ENCODE results near the gene STRADB. TPM values are rescaled to one million over a fixed set of nuclear protein-coding genes. Genes with fewer than 3 reads are reported as not detected.

STRADB gene
- total RNA-seq, 1 experiment from 2014 or later, result 17.4 TPM

GRCh38 chr2:201419057-201419635 is 32.4 kb upstream of the STRADB start:
- H3K9me3 ChIP-seq (ENCODE audit: control insufficient read depth in 1 of 2, insufficient read depth in 1 of 2, low read depth in 1 of 2, low read length in 2 of 2), result no peaks in the 10 kb centered on the region
- DNase-seq (ENCODE audit: low read depth, low spot score), result no peak
- peaks cover 5 to 6% of the 10 kb centered on the region in 2 experiments; a peak in 2 of 4 replicates for H3K4me1 ChIP-seq (ENCODE audit: control insufficient read depth in 1 of 2, insufficient read depth in 2 of 2, low read length in 2 of 2)
- intact Hi-C loops (cut with micrococcal nuclease), result no loop called here
- ChIA-PET POLR2A (no interaction called here), RAD21 (ENCODE audit: low non-redundant PET in 1 of 2, low total read pairs in 2 of 2, uncharacterized antibody in 2 of 2, unreplicated experiment in 2 of 2) (no interaction called here), CTCF (no interaction called here)
- no peak overlapping the region for H3K27ac ChIP-seq (ENCODE audit: low read depth, low read length)
- TF ChIP-seq CEBPB (IDR thresholded peaks at IDR 0.05; ENCODE audit: low read depth) (no peak), CTCF (IDR thresholded peaks at IDR 0.05 in 2 of 3, conservative IDR thresholded peaks at IDR 0.05 in 1 of 3; ENCODE audit: borderline replicate concordance in 1 of 3, insufficient read depth in 1 of 3, low read depth in 2 of 3, low read length in 2 of 3) (peak in 2 of 3 experiments; percentile 12 to 27; a peak in 1 of 6 replicates), RAD21 (IDR thresholded peaks at IDR 0.05; ENCODE audit: low read depth) (peak; percentile 71)
- H3K9me2 ChIP-seq (ENCODE audit: insufficient read depth), result no peaks in the 10 kb centered on the region
- no peaks in the 10 kb centered on the region for H3K36me3 ChIP-seq (ENCODE audit: control insufficient read depth in 1 of 2, insufficient read depth in 2 of 2, low read length in 2 of 2)
- peak; percentile 46; the same call in 1 of the 2 replicates for ATAC-seq
- no peaks in the 10 kb centered on the region for H3K27me3 ChIP-seq (ENCODE audit: insufficient read depth, low read length)
- no peak overlapping the region for H3K4me2 ChIP-seq (ENCODE audit: low read length)
- H4K20me1 ChIP-seq (ENCODE audit: insufficient read depth), result no peaks in the 10 kb centered on the region
- no peak overlapping the region for H3K4me3 ChIP-seq (replicated peaks in 1 of 2; ENCODE audit: low read depth in 1 of 2, low read length in 2 of 2)
- H2AFZ ChIP-seq (ENCODE audit: low read depth, low read length, poor library complexity, severe bottlenecking), result no peak overlapping the region
- BruUV-seq (replicated peaks), result no TSS peak
- H3K79me2 ChIP-seq (ENCODE audit: insufficient read depth, low read length), result no peaks in the 10 kb centered on the region
- no peak overlapping the region for H3K9ac ChIP-seq (ENCODE audit: low read length)

- no peak overlapping the region for H2AFZ ChIP-seq (ENCODE audit: low read depth, low read length, poor library complexity, severe bottlenecking)
- H3K9ac ChIP-seq (ENCODE audit: low read length), result no peak overlapping the region
- H4K20me1 ChIP-seq (ENCODE audit: insufficient read depth), result no peaks in the 10 kb centered on the region
- H3K9me2 ChIP-seq (ENCODE audit: insufficient read depth), result no peaks in the 10 kb centered on the region
- BruUV-seq (replicated peaks), result no TSS peak
- no peaks in the 10 kb centered on the region for H3K36me3 ChIP-seq (ENCODE audit: control insufficient read depth in 1 of 2, insufficient read depth in 2 of 2, low read length in 2 of 2)
- no peak overlapping the region for H3K4me2 ChIP-seq (ENCODE audit: low read length)
- H3K9me3 ChIP-seq (ENCODE audit: control insufficient read depth in 1 of 2, insufficient read depth in 1 of 2, low read depth in 1 of 2, low read length in 2 of 2), result no peaks in the 10 kb centered on the region
- ATAC-seq, result no peak
- ChIA-PET CTCF (no interaction called here), POLR2A (no interaction called here), RAD21 (ENCODE audit: low non-redundant PET in 1 of 2, low total read pairs in 2 of 2, uncharacterized antibody in 2 of 2, unreplicated experiment in 2 of 2) (no interaction called here)
- peaks cover 5 to 6% of the 10 kb centered on the region in 2 experiments; a peak in 2 of 4 replicates for H3K4me1 ChIP-seq (ENCODE audit: control insufficient read depth in 1 of 2, insufficient read depth in 2 of 2, low read length in 2 of 2)
- H3K27me3 ChIP-seq (ENCODE audit: insufficient read depth, low read length), result no peaks in the 10 kb centered on the region
- H3K4me3 ChIP-seq (replicated peaks in 1 of 2; ENCODE audit: low read depth in 1 of 2, low read length in 2 of 2), result no peak overlapping the region
- H3K79me2 ChIP-seq (ENCODE audit: insufficient read depth, low read length), result no peaks in the 10 kb centered on the region
- DNase-seq (ENCODE audit: low read depth, low spot score), result no peak
- intact Hi-C loops (cut with micrococcal nuclease), result no loop called here
- H3K27ac ChIP-seq (ENCODE audit: low read depth, low read length), result no peak overlapping the region
- no peak for TF ChIP-seq ZFX (IDR thresholded peaks at IDR 0.05)
- TF ChIP-seq EZH2phosphoT487 (IDR thresholded peaks at IDR 0.05; ENCODE audit: borderline replicate concordance), result no peak
- no peak for TF ChIP-seq REST (IDR thresholded peaks at IDR 0.05; ENCODE audit: low read depth)
- no peak for TF ChIP-seq SP1 (IDR thresholded peaks at IDR 0.05; ENCODE audit: low read depth)
- TF ChIP-seq CBX3 (IDR thresholded peaks at IDR 0.05; ENCODE audit: low read depth), result no peak
- no peak for TF ChIP-seq ZBTB33 (IDR thresholded peaks at IDR 0.05; ENCODE audit: extremely low read depth, insufficient replicate concordance, low read length)
- no peak for TF ChIP-seq FOSL1 (IDR thresholded peaks at IDR 0.05; ENCODE audit: low read depth)
- no peak for TF ChIP-seq SIN3A (IDR thresholded peaks at IDR 0.05; ENCODE audit: low read depth)
- TF ChIP-seq CEBPB (IDR thresholded peaks at IDR 0.05; ENCODE audit: low read depth), result no peak
- no peak for TF ChIP-seq TCF7L2 (IDR thresholded peaks at IDR 0.05; ENCODE audit: borderline replicate concordance, extremely low read depth, insufficient read depth, insufficient read length)
These were observed 31.6 kb upstream of the STRADB start for GRCh38 chr2:201419986-201420385.

All from HCT116 (cell line).